Right ventricle myocardium inferior (tissue), 1 donor: Measurements from ENCODE around the gene PAWR. TPM values are rescaled to one million over a fixed set of nuclear protein-coding genes. Genes with fewer than 3 reads are reported as not detected.
"Not testable (repeated sequence)": the region's sequence is repeated elsewhere in the genome, so short reads cannot be mapped to it uniquely, and the experiment has no call there.

Experiments
- ATAC-seq: fragments of 200-7000 bp; cut with Tn5 transposase; one replicate; pipeline ENCODE4 v1.9.1; 2020; ENCODE audit warnings: mild to moderate bottlenecking, moderate library complexity
- DNase-seq: peaks from one replicate; pipeline ENCODE4 v3.0.0; 2021; ENCODE audit errors: missing footprints
- intact Hi-C: fragments of 100-400 bp; cut with DNase I; formaldehyde crosslinking; loops from one replicate; pipeline ENCODE4 v1.11.0; 2022
- total RNA-seq: library from RNA; stranded (reverse); fragmentation: NEBNext Ultra II Directional; extraction: Animal tissue kit (Norgen Biotek cat#: 25700); gene quantifications from one replicate; pipeline ENCODE4 v1.2.1, GENCODE V29; 2021
- donor health status: DM: no; HTN: yes; CAD: no; lungs with severe emphysema.

The PAWR gene
- total RNA-seq, 1 donor from 2014 or later = 11.8 TPM

GRCh38 chr12:79659961-79660431 lies 30.8 kb downstream of the PAWR start:
- ATAC-seq = no peak
- intact Hi-C loops = no loop called here
- no peak for DNase-seq

- ATAC-seq = no peak
- intact Hi-C loops = no loop called here
- no peak for DNase-seq
Observed at GRCh38 chr12:79658221-79658620, 32.5 kb downstream of the PAWR start.

GRCh38 chr12:79657136-79657535 lies 33.6 kb downstream of the PAWR start:
- intact Hi-C loops = no loop called here
- DNase-seq (no peak), ATAC-seq (no peak)

GRCh38 chr12:79655036-79655435 lies 35.7 kb downstream of the PAWR start:
- intact Hi-C loops = no loop called here
- no peak for DNase-seq

GRCh38 chr12:79652521-79652920 lies 38.2 kb downstream of the PAWR start:
- DNase-seq = no peak
- no peak for ATAC-seq
- intact Hi-C loops = no loop called here

More at GRCh38 chr12:79655036-79655435, 35.7 kb downstream of the PAWR start:
- no peak for ATAC-seq

GRCh38 chr12:79650440-79650839 lies 40.3 kb downstream of the PAWR start:
- no peak for ATAC-seq
- DNase-seq = no peak
- intact Hi-C loops = no loop called here

- ATAC-seq (no peak), DNase-seq (no peak)
- intact Hi-C loops = no loop called here
Observed at GRCh38 chr12:79648881-79649280, 41.9 kb downstream of the PAWR start.

GRCh38 chr12:79646843-79647242 lies 43.9 kb downstream of the PAWR start:
- ATAC-seq, DNase-seq, intact Hi-C loops: not testable (repeated sequence)

GRCh38 chr12:79645235-79645630 lies 45.5 kb downstream of the PAWR start:
- DNase-seq = no peak
- ATAC-seq = no peak
- intact Hi-C loops = no loop called here

- no peak for ATAC-seq
- no peak for DNase-seq
- intact Hi-C loops = no loop called here
Observed at GRCh38 chr12:79644274-79645234, 46.2 kb downstream of the PAWR start.

GRCh38 chr12:79643821-79644220 lies 46.9 kb downstream of the PAWR start:
- intact Hi-C loops = no loop called here
- ATAC-seq (no peak), DNase-seq (no peak)

- DNase-seq = no peak
- intact Hi-C loops = no loop called here
- no peak for ATAC-seq
Observed at GRCh38 chr12:79638490-79638889, 52.3 kb downstream of the PAWR start.

- intact Hi-C loops = no loop called here
- ATAC-seq (no peak), DNase-seq (no peak)
Observed at GRCh38 chr12:79637093-79637492, 53.7 kb downstream of the PAWR start.

- DNase-seq = no peak
- ATAC-seq = no peak
Observed at GRCh38 chr12:79635676-79636075, 55.1 kb downstream of the PAWR start.

GRCh38 chr12:79634957-79635471 lies 55.8 kb downstream of the PAWR start:
- DNase-seq = no peak
- ATAC-seq = no peak
- intact Hi-C loops = no loop called here

More at GRCh38 chr12:79635676-79636075, 55.1 kb downstream of the PAWR start:
- intact Hi-C loops = no loop called here

GRCh38 chr12:79629561-79629960 lies 61.2 kb downstream of the PAWR start:
- ATAC-seq = no peak
- intact Hi-C loops = no loop called here
- no peak for DNase-seq

- intact Hi-C loops, ATAC-seq, DNase-seq: not testable (repeated sequence)
Observed at GRCh38 chr12:79626735-79627134, 64.0 kb downstream of the PAWR start.

- no peak for DNase-seq
- intact Hi-C loops = no loop called here
- no peak for ATAC-seq
Observed at GRCh38 chr12:79624378-79624777, 66.4 kb downstream of the PAWR start.

- DNase-seq (no peak), ATAC-seq (no peak)
- intact Hi-C loops = no loop called here
Observed at GRCh38 chr12:79619872-79620562, 70.7 kb downstream of the PAWR start.
